Loucy (cell line): ENCODE data around the gene CDK5.

ENCODE experiments used
- H2AFZ ChIP-seq: fragments of 200-600 bp; sonication (generic); 2 replicates; pipeline ENCODE4 v1.6.0; 2016; ENCODE audit warnings: antibody characterized with exemption, mild to moderate bottlenecking, low read length, moderate library complexity
- H3F3A ChIP-seq: fragments of 200-600 bp; 2 replicates; pipeline ENCODE4 v1.6.0; 2016; ENCODE audit warnings: antibody characterized with exemption, low read depth, mild to moderate bottlenecking
- H3K27me3 ChIP-seq: fragments of 200-600 bp; sonication (generic); 2 replicates; pipeline ENCODE4 v1.6.1; 2014; ENCODE audit warnings: low read length, mild to moderate bottlenecking; ENCODE audit not compliant: insufficient read depth, poor library complexity, severe bottlenecking
- H3K36me3 ChIP-seq: fragments of 200-600 bp; sonication (generic); 2 replicates; pipeline ENCODE4 v1.6.1; 2016; ENCODE audit warnings: low read length; ENCODE audit not compliant: insufficient read depth
- H3K4me1 ChIP-seq: fragments of 200-600 bp; sonication (generic); 2 replicates; pipeline ENCODE4 v1.5.1; 2014; ENCODE audit warnings: low read length, mild to moderate bottlenecking; ENCODE audit not compliant: insufficient read depth, poor library complexity, severe bottlenecking
- H3K4me2 ChIP-seq: fragments of 200-600 bp; sonication (generic); 2 replicates; pipeline ENCODE4 v1.6.0; 2014; ENCODE audit warnings: antibody characterized with exemption, low read length, low read depth, mild to moderate bottlenecking; ENCODE audit not compliant: poor library complexity, severe bottlenecking
- H3K4me3 ChIP-seq: fragments of 200-600 bp; sonication (generic); 2 replicates; pipeline ENCODE4 v1.5.1; 2014; ENCODE audit warnings: low read length, mild to moderate bottlenecking, mixed read lengths; ENCODE audit not compliant: poor library complexity, severe bottlenecking
- H3K79me2 ChIP-seq: fragments of 200-600 bp; sonication (generic); 2 replicates; pipeline ENCODE4 v1.6.1; 2014; ENCODE audit warnings: low read length; ENCODE audit not compliant: insufficient read depth
- H3K9ac ChIP-seq: fragments of 200-600 bp; sonication (generic); 2 replicates; pipeline ENCODE4 v1.6.0; 2014; ENCODE audit warnings: mild to moderate bottlenecking, low read depth, low read length, moderate library complexity; ENCODE audit not compliant: poor library complexity, severe bottlenecking
- H3K9me2 ChIP-seq: fragments of 200-600 bp; sonication (generic); replicated peaks from 2 replicates; pipeline ENCODE4 v1.6.1; 2016; ENCODE audit warnings: low read depth, low read length, mixed read lengths
- H3K9me3 ChIP-seq: fragments of 200-600 bp; sonication (generic); 2 replicates; pipeline ENCODE4 v1.6.1; 2014; ENCODE audit warnings: mild to moderate bottlenecking, antibody characterized with exemption, low read length, low read depth; ENCODE audit not compliant: insufficient read depth
- H4K20me1 ChIP-seq: fragments of 200-600 bp; sonication (generic); 2 replicates; pipeline ENCODE4 v1.6.0; 2014; ENCODE audit warnings: antibody characterized with exemption, low read length, mild to moderate bottlenecking; ENCODE audit not compliant: insufficient read depth, poor library complexity, severe bottlenecking
- EZH2phosphoT487 ChIP-seq: fragments of 200-600 bp; IDR thresholded peaks from 2 replicates; pipeline ENCODE4 v1.6.1; 2018; ENCODE audit warnings: antibody characterized with exemption, mild to moderate bottlenecking, moderate library complexity, borderline replicate concordance
- TF ChIP-seq, protein P1 (sequence below): fragments of 200-600 bp; sonication (generic); conservative IDR thresholded peaks from 2 replicates; pipeline ENCODE4 v1.5.1; 2014; ENCODE audit warnings: mild to moderate bottlenecking, antibody characterized with exemption, low read length

The CDK5 gene

DNA sequence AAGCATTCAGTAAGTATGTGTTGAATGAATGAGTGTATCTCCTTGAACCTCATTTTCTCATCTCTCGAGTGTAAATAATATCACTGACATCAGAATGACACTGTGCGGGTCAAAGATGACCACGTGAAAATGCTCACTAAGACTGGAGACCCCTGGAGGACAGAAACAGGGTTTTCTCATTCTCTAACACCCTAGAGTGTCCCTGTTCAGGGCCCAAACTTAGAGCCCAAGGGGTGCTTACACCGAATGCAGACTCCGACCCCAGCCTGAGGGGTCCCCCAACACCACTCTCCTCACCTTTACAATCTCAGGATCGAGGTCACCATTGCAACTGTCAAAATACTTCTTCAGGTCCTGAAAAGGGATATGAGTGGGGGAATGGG is 1.4 kb downstream of the CDK5 start:
- H2AFZ ChIP-seq: no peak overlapping the region
- H3K4me2 ChIP-seq: peak overlapping the region; percentile 93
- H3K4me1 ChIP-seq: peaks cover 38% of the 10 kb centered on the region
- H3K79me2 ChIP-seq: peaks cover 26% of the 10 kb centered on the region
- no peaks in the 10 kb centered on the region for H3K27me3 ChIP-seq
- TF ChIP-seq, protein P1, sequence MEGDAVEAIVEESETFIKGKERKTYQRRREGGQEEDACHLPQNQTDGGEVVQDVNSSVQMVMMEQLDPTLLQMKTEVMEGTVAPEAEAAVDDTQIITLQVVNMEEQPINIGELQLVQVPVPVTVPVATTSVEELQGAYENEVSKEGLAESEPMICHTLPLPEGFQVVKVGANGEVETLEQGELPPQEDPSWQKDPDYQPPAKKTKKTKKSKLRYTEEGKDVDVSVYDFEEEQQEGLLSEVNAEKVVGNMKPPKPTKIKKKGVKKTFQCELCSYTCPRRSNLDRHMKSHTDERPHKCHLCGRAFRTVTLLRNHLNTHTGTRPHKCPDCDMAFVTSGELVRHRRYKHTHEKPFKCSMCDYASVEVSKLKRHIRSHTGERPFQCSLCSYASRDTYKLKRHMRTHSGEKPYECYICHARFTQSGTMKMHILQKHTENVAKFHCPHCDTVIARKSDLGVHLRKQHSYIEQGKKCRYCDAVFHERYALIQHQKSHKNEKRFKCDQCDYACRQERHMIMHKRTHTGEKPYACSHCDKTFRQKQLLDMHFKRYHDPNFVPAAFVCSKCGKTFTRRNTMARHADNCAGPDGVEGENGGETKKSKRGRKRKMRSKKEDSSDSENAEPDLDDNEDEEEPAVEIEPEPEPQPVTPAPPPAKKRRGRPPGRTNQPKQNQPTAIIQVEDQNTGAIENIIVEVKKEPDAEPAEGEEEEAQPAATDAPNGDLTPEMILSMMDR: peak; percentile 22; the same call in 1 of the 2 replicates
- no peak for TF ChIP-seq EZH2phosphoT487
- H4K20me1 ChIP-seq: peaks cover 14% of the 10 kb centered on the region
- H3F3A ChIP-seq: no peaks in the 10 kb centered on the region
- no peaks in the 10 kb centered on the region for H3K9me2 ChIP-seq
- H3K36me3 ChIP-seq: no peaks in the 10 kb centered on the region
- no peak overlapping the region for H3K4me3 ChIP-seq
- H3K9ac ChIP-seq: peak overlapping the region; percentile 78
- H3K9me3 ChIP-seq: no peaks in the 10 kb centered on the region

DNA sequence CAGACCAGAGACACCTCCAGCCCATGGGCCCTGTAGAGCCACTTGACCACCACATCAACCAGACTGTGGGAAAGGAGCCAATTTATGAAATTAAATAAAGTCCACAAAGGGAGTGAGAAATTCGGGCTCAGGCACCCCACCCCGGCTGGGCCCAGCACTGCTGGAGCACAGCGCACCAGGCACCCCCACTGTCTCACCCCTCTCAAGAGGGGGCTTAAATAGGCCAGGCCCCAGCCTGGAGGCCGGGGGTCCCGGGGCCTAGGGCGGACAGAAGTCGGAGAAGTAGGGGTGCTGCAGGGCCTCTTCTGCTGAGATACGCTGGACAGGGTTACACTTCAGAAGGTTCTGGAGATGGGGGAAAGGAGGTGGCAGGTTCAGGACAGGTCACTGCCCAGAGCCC is 3.9 kb downstream of the CDK5 start:
- peak overlapping the region; percentile 73 for H3K9ac ChIP-seq
- H3K4me2 ChIP-seq: peak overlapping the region; percentile 77
- peaks cover 11% of the 10 kb centered on the region; the same call in 1 of the 2 replicates for H3K79me2 ChIP-seq
- no peak overlapping the region for H2AFZ ChIP-seq
- H3K9me3 ChIP-seq: no peaks in the 10 kb centered on the region
- H4K20me1 ChIP-seq: no peaks in the 10 kb centered on the region
- no peaks in the 10 kb centered on the region for H3F3A ChIP-seq
- H3K36me3 ChIP-seq: no peaks in the 10 kb centered on the region
- no peaks in the 10 kb centered on the region for H3K27me3 ChIP-seq
- no peaks in the 10 kb centered on the region for H3K9me2 ChIP-seq
- peaks cover 27% of the 10 kb centered on the region for H3K4me1 ChIP-seq
- TF ChIP-seq, protein P1: no peak
- no peak for TF ChIP-seq EZH2phosphoT487
- no peak overlapping the region for H3K4me3 ChIP-seq

DNA sequence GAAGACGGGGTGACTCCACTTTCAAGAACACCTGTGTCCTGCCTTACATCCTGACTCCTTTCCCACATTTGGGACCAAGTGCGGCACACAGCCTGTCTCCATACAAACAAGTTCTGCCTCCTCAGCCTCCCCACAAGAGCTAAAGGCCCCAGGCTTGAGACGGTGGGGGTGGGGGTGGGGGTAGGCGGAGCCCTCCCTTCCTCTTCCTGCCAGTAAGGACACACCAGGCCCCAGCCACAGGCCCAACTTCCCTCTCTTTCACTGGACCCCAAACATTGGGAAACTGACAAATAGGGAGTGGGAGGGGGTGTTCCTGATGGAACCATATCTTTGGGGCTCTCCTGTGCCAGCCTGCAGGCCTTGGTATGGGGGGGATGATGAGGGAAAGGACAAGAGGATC is 4.6 kb downstream of the CDK5 start:
- TF ChIP-seq, protein P1: no peak
- no peak for TF ChIP-seq EZH2phosphoT487
- H4K20me1 ChIP-seq: no peaks in the 10 kb centered on the region
- H3K9me3 ChIP-seq: no peaks in the 10 kb centered on the region
- H3K9me2 ChIP-seq: no peaks in the 10 kb centered on the region
- no peaks in the 10 kb centered on the region for H3F3A ChIP-seq
- no peaks in the 10 kb centered on the region for H3K36me3 ChIP-seq
- H3K4me2 ChIP-seq: peak overlapping the region; percentile 77
- peak overlapping the region; percentile 73 for H3K9ac ChIP-seq
- peaks cover 23% of the 10 kb centered on the region for H3K4me1 ChIP-seq
- peaks cover 11% of the 10 kb centered on the region; the same call in 1 of the 2 replicates for H3K79me2 ChIP-seq
- no peaks in the 10 kb centered on the region for H3K27me3 ChIP-seq
- H3K4me3 ChIP-seq: peak overlapping the region; percentile 6
- H2AFZ ChIP-seq: 0 out of 2 replicates have a peak overlapping the region, but pooled peaks have one; percentile 43
